HEK293 (cell line): ENCODE data around the gene TIMM44.

Source experiments
- CTCF ChIP-seq: fragments of 450-650 bp; formaldehyde crosslinking; IDR thresholded peaks from 2 replicates; pipeline ENCODE4 v1.5.1; 2016; ENCODE audit warnings: missing biosample characterization, missing genetic modification characterization
- KLF1 ChIP-seq: fragments of 450-650 bp; formaldehyde crosslinking; IDR thresholded peaks from 2 replicates; pipeline ENCODE4 v1.5.1; 2016; ENCODE audit warnings: missing biosample characterization, missing genetic modification characterization
- KLF10 ChIP-seq: fragments of 450-650 bp; IDR thresholded peaks from 2 replicates; pipeline ENCODE4 v1.5.1; 2018; ENCODE audit warnings: missing biosample characterization, mild to moderate bottlenecking, missing genetic modification characterization
- PRDM1 ChIP-seq: fragments of 450-650 bp; formaldehyde crosslinking; IDR thresholded peaks from 2 replicates; pipeline ENCODE4; 2016; ENCODE audit warnings: missing biosample characterization, missing genetic modification characterization
- RBAK ChIP-seq: fragments of 450-650 bp; formaldehyde crosslinking; IDR thresholded peaks from 2 replicates; pipeline ENCODE4 v1.5.1; 2016; ENCODE audit warnings: missing biosample characterization, missing genetic modification characterization
- YY1 ChIP-seq: fragments of 450-650 bp; formaldehyde crosslinking; IDR thresholded peaks from 2 replicates; pipeline ENCODE4 v1.5.1; 2018; ENCODE audit warnings: missing biosample characterization, missing genetic modification characterization
- ZNF302 ChIP-seq: fragments of 450-650 bp; formaldehyde crosslinking; IDR thresholded peaks from 2 replicates; pipeline ENCODE4 v1.5.1; 2016; ENCODE audit warnings: missing biosample characterization, missing genetic modification characterization, low read depth
- ZNF473 ChIP-seq: fragments of 450-650 bp; formaldehyde crosslinking; IDR thresholded peaks from 2 replicates; pipeline ENCODE4 v1.5.1; 2017; ENCODE audit warnings: missing biosample characterization, missing genetic modification characterization
- ZNF621 ChIP-seq: fragments of 450-650 bp; formaldehyde crosslinking; IDR thresholded peaks from 2 replicates; pipeline ENCODE4 v1.5.1; 2017; ENCODE audit warnings: missing biosample characterization, missing genetic modification characterization
- ZSCAN5A ChIP-seq: fragments of 450-650 bp; formaldehyde crosslinking; IDR thresholded peaks from 2 replicates; pipeline ENCODE4 v1.5.1; 2016; ENCODE audit warnings: missing biosample characterization, missing genetic modification characterization
- TF ChIP-seq, protein P1 (sequence below): fragments of 450-650 bp; formaldehyde crosslinking; IDR thresholded peaks from 2 replicates; pipeline ENCODE4 v1.5.1; 2016; ENCODE audit warnings: missing biosample characterization, missing genetic modification characterization, low read depth
- TF ChIP-seq, protein P2 (sequence below): fragments of 450-650 bp; formaldehyde crosslinking; IDR thresholded peaks from 2 replicates; pipeline ENCODE4 v1.5.1; 2016; ENCODE audit warnings: missing biosample characterization, missing genetic modification characterization
- TF ChIP-seq, protein P3 (sequence below): sonication (generic); formaldehyde crosslinking; IDR thresholded peaks from 2 replicates; pipeline ENCODE4 v1.8.1; 2022; ENCODE audit warnings: mild to moderate bottlenecking, moderate library complexity, missing genetic modification reagents
- TF ChIP-seq, protein P4 (sequence below): fragments of 450-650 bp; formaldehyde crosslinking; IDR thresholded peaks from 2 replicates; pipeline ENCODE4 v1.5.1; 2016; ENCODE audit warnings: missing biosample characterization, missing genetic modification characterization

GRCh38 chr19:7908078-7908699 is 35.3 kb downstream of the TIMM44 start:
- peak; percentile 58 for TF ChIP-seq CTCF (tag by site-specific recombination)
- TF ChIP-seq, protein P1, sequence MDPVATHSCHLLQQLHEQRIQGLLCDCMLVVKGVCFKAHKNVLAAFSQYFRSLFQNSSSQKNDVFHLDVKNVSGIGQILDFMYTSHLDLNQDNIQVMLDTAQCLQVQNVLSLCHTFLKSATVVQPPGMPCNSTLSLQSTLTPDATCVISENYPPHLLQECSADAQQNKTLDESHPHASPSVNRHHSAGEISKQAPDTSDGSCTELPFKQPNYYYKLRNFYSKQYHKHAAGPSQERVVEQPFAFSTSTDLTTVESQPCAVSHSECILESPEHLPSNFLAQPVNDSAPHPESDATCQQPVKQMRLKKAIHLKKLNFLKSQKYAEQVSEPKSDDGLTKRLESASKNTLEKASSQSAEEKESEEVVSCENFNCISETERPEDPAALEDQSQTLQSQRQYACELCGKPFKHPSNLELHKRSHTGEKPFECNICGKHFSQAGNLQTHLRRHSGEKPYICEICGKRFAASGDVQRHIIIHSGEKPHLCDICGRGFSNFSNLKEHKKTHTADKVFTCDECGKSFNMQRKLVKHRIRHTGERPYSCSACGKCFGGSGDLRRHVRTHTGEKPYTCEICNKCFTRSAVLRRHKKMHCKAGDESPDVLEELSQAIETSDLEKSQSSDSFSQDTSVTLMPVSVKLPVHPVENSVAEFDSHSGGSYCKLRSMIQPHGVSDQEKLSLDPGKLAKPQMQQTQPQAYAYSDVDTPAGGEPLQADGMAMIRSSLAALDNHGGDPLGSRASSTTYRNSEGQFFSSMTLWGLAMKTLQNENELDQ, result no peak
- TF ChIP-seq, protein P2, sequence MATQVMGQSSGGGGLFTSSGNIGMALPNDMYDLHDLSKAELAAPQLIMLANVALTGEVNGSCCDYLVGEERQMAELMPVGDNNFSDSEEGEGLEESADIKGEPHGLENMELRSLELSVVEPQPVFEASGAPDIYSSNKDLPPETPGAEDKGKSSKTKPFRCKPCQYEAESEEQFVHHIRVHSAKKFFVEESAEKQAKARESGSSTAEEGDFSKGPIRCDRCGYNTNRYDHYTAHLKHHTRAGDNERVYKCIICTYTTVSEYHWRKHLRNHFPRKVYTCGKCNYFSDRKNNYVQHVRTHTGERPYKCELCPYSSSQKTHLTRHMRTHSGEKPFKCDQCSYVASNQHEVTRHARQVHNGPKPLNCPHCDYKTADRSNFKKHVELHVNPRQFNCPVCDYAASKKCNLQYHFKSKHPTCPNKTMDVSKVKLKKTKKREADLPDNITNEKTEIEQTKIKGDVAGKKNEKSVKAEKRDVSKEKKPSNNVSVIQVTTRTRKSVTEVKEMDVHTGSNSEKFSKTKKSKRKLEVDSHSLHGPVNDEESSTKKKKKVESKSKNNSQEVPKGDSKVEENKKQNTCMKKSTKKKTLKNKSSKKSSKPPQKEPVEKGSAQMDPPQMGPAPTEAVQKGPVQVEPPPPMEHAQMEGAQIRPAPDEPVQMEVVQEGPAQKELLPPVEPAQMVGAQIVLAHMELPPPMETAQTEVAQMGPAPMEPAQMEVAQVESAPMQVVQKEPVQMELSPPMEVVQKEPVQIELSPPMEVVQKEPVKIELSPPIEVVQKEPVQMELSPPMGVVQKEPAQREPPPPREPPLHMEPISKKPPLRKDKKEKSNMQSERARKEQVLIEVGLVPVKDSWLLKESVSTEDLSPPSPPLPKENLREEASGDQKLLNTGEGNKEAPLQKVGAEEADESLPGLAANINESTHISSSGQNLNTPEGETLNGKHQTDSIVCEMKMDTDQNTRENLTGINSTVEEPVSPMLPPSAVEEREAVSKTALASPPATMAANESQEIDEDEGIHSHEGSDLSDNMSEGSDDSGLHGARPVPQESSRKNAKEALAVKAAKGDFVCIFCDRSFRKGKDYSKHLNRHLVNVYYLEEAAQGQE, result 0 out of 2 replicates have a peak, but pooled peaks have one; percentile 20
- no peak for TF ChIP-seq PRDM1 (tag by site-specific recombination)
- no peak for TF ChIP-seq ZNF302 (tag by site-specific recombination)
- no peak for TF ChIP-seq KLF1 (tag by site-specific recombination)
- TF ChIP-seq KLF10 (tag by site-specific recombination), result no peak
- TF ChIP-seq RBAK (tag by site-specific recombination), result no peak
- no peak for TF ChIP-seq ZSCAN5A (tag by site-specific recombination)
- TF ChIP-seq ZNF621 (tag by site-specific recombination), result no peak
- TF ChIP-seq YY1 (tag by site-specific recombination), result no peak
- TF ChIP-seq, protein P3, sequence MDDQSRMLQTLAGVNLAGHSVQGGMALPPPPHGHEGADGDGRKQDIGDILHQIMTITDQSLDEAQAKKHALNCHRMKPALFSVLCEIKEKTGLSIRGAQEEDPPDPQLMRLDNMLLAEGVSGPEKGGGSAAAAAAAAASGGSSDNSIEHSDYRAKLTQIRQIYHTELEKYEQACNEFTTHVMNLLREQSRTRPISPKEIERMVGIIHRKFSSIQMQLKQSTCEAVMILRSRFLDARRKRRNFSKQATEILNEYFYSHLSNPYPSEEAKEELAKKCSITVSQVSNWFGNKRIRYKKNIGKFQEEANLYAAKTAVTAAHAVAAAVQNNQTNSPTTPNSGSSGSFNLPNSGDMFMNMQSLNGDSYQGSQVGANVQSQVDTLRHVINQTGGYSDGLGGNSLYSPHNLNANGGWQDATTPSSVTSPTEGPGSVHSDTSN (CRISPR knock-in tag), result no peak
- TF ChIP-seq, protein P4, sequence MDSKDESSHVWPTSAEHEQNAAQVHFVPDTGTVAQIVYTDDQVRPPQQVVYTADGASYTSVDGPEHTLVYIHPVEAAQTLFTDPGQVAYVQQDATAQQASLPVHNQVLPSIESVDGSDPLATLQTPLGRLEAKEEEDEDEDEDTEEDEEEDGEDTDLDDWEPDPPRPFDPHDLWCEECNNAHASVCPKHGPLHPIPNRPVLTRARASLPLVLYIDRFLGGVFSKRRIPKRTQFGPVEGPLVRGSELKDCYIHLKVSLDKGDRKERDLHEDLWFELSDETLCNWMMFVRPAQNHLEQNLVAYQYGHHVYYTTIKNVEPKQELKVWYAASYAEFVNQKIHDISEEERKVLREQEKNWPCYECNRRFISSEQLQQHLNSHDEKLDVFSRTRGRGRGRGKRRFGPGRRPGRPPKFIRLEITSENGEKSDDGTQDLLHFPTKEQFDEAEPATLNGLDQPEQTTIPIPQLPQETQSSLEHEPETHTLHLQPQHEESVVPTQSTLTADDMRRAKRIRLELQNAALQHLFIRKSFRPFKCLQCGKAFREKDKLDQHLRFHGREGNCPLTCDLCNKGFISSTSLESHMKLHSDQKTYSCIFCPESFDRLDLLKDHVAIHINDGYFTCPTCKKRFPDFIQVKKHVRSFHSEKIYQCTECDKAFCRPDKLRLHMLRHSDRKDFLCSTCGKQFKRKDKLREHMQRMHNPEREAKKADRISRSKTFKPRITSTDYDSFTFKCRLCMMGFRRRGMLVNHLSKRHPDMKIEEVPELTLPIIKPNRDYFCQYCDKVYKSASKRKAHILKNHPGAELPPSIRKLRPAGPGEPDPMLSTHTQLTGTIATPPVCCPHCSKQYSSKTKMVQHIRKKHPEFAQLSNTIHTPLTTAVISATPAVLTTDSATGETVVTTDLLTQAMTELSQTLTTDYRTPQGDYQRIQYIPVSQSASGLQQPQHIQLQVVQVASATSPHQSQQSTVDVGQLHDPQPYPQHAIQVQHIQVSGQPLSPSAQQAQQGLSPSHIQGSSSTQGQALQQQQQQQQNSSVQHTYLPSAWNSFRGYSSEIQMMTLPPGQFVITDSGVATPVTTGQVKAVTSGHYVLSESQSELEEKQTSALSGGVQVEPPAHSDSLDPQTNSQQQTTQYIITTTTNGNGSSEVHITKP (tag by site-specific recombination), result no peak
- TF ChIP-seq ZNF473 (tag by site-specific recombination), result no peak
